Peyer's patch (tissue), 4 donors: Measurements from ENCODE around the gene TEX101.

Source experiments
- CTCF ChIP-seq, 6 experiments: fragments of 450-650 bp in 4 of 6; fragments of 200-600 bp in 2 of 6; sonication (generic) in 1 of 6; IDR thresholded peaks; one replicate each; pipeline ENCODE4 v1.5.1; 2017 to 2019; ENCODE audit warnings: antibody characterized with exemption in 6 of 6, mild to moderate bottlenecking in 3 of 6, moderate library complexity in 1 of 6
- POLR2A ChIP-seq, 2 donors: fragments of 450-650 bp; IDR thresholded peaks; one replicate each; pipeline ENCODE4 v1.5.1; 2017; ENCODE audit warnings: antibody characterized with exemption in 2 of 2, mild to moderate bottlenecking in 2 of 2, moderate library complexity in 2 of 2

- TF ChIP-seq CTCF (IDR thresholded peaks at IDR 0.05) (no peak), POLR2A (IDR thresholded peaks at IDR 0.05) (no peak)
Observed at GRCh38 chr19:43423779-43424178, 9.1 kb downstream of the TEX101 start.
